Measurements from ENCODE around the gene FADS1.

GRCh38 chr11:61846362-61847020, 29.7 kb upstream of the FADS1 start:
- TF ChIP-seq CTCF (IDR thresholded peaks at IDR 0.05) (no peak), POLR2A (IDR thresholded peaks at IDR 0.05) (no peak)
